IPS-15b (cell line): Measurements from ENCODE around the gene ZNF813.
"Not testable (repeated sequence)": the region's sequence is repeated elsewhere in the genome, so short reads cannot be mapped to it uniquely, and the experiment has no call there.

Experiments used
- H3K27me3 ChIP-seq: one replicate; pipeline ENCODE4 v1.6.1; 2013; ENCODE audit warnings: low read length; ENCODE audit not compliant: control insufficient read depth, insufficient read depth
- H3K36me3 ChIP-seq: one replicate; pipeline ENCODE4 v1.6.1; 2013; ENCODE audit warnings: low read length; ENCODE audit not compliant: control insufficient read depth, insufficient read depth
- H3K4me1 ChIP-seq: one replicate; pipeline ENCODE4 v1.6.1; 2013; ENCODE audit warnings: mild to moderate bottlenecking, low read length; ENCODE audit not compliant: control insufficient read depth, insufficient read depth
- H3K4me3 ChIP-seq: one replicate; pipeline ENCODE4 v1.5.1; 2013; ENCODE audit warnings: low read depth, low read length
- H3K9ac ChIP-seq: one replicate; pipeline ENCODE4 v1.6.1; 2013; ENCODE audit warnings: low read depth, mild to moderate bottlenecking, low read length
- H3K9me3 ChIP-seq: one replicate; pipeline ENCODE4 v1.6.1; 2013; ENCODE audit warnings: mild to moderate bottlenecking, low read length; ENCODE audit not compliant: control insufficient read depth, insufficient read depth

The ZNF813 gene

DNA sequence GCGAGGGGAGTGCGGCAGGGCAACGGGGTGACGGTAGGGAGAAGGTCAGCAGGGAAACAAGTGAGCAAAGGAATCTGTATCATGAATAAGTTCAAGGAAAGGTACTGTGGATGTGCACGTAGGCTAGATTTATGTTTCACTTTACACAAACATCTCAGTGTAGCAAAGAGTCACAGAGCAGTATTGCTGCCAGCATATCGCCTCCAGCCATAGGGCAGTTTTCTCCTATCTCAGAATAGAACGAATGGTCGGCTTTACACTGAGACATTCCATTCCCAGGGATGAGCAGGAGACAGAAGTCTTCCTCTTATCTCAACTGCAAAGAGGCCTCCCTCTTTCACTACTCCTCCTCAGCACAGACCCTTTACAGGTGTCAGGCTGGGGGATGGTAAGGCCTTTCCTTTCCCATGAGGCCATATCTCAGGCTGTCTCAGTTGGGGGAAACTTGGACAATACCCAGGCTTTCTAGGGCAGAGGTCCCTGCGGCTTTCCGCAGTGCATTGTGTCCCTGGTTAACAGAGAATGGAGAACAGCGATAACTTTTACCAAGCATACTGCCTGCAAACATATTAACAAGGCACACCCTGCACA, 7.3 kb upstream of the ZNF813 start:
- H3K9ac ChIP-seq, H3K4me3 ChIP-seq, H3K9me3 ChIP-seq, H3K4me1 ChIP-seq, H3K27me3 ChIP-seq: not testable (repeated sequence)
- H3K36me3 ChIP-seq: peaks cover 21% of the 10 kb centered on the region

DNA sequence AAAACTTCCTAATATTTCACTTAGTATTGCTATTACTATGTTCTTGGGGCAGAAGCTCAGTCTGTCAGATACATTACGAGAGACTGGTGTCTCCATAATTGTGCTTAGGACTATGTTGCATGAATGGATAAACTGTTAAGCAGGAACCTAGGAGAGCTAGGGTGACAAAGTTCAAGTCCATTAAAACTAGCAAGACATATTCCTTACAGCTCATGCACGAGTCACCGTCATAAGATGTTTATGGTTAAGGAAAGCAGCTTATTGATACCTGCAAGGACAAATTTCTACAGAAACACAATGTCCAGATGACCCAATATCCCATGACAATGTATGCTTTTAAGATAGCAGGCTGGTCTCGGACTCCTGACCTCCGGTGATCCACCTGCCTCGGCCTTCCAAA, 5.7 kb upstream of the ZNF813 start:
- Histone ChIP-seq H3K4me3 (no peak overlapping the region), H3K9me3 (peaks cover 5% of the 10 kb centered on the region), H3K4me1 (peaks cover 2% of the 10 kb centered on the region), H3K27me3 (no peaks in the 10 kb centered on the region), H3K36me3 (peaks cover 6% of the 10 kb centered on the region), H3K9ac (no peak overlapping the region)

DNA sequence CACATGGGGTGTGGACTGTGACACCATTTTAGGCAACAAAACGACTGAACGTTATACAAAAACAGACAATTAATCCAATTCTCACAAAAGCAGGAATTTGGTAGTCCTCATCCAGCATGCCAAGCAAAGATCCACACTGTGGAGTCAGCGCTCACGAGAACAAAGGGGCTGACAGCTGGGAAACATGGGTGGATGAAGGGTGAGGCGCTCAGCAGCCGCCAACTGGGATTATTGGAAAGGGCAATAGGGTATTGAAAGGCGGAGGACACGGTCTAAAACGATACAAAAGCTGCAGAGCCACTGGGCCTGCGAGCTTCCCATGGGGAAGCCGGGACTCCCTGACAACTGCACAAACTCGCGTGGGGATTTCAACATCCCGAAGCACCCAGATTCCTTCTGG, 4.7 kb upstream of the ZNF813 start:
- no peaks in the 10 kb centered on the region for H3K9me3 ChIP-seq
- peak overlapping the region; percentile 58 for H3K4me3 ChIP-seq
- no peaks in the 10 kb centered on the region for H3K27me3 ChIP-seq
- H3K4me1 ChIP-seq: peaks cover 2% of the 10 kb centered on the region
- no peak overlapping the region for H3K9ac ChIP-seq
- no peaks in the 10 kb centered on the region for H3K36me3 ChIP-seq

DNA sequence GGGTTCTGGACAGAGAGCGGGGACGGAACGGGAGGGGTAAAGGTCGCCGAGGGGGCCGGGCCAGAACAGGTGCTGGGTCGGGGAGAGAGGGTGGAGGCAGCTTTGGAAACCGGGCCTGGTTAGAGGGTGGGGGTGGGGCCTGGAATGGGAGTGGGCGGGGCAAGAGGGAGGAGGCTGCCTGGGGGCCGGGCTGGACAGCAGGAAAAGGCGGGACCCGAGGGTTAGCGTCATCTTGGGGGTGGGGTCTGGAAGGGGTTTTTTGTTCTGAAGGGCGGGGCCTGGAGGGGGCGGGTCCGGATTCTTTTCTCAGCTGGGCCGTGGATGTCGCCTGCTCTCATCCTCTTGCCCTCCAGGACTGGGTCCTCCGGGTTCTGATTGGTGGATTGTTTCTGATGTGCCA, 4.3 kb upstream of the ZNF813 start:
- Histone ChIP-seq H3K27me3 (no peaks in the 10 kb centered on the region), H3K9ac (no peak overlapping the region), H3K36me3 (no peaks in the 10 kb centered on the region), H3K9me3 (no peaks in the 10 kb centered on the region), H3K4me1 (peaks cover 2% of the 10 kb centered on the region), H3K4me3 (peak overlapping the region; percentile 58)

DNA sequence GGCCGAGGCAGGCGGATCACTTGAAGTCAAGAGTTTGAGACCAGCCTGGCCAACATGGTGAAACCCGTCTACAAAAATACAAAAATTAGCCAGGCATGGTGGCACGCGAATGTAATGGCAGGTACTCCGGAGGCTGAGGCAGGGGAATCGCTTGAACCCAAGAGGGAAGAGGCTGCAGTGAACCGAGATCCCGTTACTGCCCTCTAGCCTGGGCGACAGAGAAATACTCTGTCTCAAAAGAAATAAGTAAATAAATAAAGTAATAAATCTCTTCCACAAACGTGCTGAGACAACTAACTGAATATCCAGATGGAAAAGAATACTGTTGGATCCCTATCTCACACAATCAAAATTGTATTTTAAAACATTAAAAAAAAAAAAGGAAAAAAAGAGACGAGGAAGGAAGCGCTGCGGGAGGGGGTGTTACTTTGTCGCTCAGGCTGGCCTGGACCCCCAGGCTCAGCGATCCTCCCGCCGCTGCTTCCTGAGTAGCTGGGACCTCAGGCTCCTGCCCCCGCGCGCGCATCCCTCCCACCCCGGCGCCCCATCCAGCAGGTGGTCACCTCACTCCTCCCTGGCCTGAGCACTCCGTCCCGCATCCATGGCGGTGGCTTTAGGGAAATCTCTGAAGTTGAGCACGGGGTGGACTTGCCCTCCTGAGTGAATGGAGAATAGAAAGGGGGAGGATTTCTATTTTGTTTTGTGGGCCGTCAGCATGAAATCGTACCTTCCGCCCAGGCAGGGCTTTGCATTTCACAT, 628 bp upstream of the ZNF813 start:
- Histone ChIP-seq H3K4me3 (peak overlapping the region; percentile 80), H3K27me3 (no peaks in the 10 kb centered on the region), H3K36me3 (no peaks in the 10 kb centered on the region), H3K9ac (no peak overlapping the region), H3K4me1 (peaks cover 6% of the 10 kb centered on the region), H3K9me3 (no peaks in the 10 kb centered on the region)

DNA sequence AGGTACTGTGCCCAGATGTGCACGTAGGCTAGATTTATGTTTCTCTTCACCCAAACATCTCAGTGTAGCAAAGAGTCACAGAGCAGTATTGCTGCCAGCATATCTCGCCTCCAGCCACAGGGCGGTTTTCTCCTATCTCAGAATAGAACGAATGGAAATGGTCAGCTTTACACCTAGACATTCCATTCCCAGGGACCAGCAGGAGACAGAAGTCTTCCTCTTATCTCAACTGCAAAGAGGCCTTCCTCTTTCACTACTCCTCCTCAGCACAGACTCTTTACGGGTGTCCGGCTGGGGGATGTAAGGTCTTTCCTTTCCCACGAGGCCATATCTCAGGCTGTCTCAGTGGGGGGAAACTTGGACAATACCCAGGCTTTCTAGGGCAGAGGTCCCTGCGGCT, 1.1 kb downstream of the ZNF813 start:
- peak overlapping the region; percentile 80 for H3K4me3 ChIP-seq
- not testable (repeated sequence) for H3K36me3 ChIP-seq, H3K9me3 ChIP-seq, H3K27me3 ChIP-seq, H3K4me1 ChIP-seq, H3K9ac ChIP-seq

DNA sequence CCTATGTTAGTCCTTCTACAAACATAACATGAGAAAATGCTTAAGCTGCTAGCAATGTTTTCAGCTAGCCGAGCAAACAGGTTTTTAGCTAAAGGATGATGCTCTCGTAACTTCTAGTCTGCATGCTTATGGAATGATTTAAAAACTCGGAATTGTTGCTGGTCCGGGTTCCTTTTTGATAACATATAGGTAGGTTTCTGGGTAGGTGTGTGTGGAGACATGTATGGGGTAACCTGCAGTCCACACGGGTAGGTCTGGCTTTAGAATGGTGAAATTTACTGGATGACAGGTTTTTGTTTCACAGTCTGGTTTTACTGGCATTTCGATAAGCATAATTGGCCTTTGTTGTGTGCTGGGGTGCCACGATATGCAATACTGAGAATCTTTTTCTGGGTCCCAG, 4.4 kb downstream of the ZNF813 start:
- Histone ChIP-seq H3K36me3 (peaks cover 3% of the 10 kb centered on the region), H3K9me3 (no peaks in the 10 kb centered on the region), H3K27me3 (no peaks in the 10 kb centered on the region), H3K4me3 (no peak overlapping the region), H3K4me1 (peaks cover 6% of the 10 kb centered on the region), H3K9ac (no peak overlapping the region)

DNA sequence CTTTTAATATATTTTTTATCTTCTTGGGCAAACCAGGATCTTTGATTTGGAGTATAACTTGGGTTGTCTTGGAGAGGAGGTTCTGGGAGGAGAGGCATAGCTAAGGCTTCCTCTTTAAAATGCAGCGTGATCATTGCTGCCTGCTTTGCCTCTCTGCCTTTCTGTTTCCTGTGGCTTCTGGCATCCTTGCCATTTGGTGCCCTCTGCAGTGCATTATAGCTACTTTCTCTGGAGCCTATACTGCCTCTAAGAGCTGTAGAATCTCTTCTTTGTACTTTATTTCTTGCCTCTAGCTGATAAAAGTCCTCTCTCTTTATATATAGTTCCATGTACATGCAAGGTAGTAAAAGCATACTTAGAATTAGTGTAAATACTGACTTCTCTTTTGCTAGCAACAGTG, 7.3 kb downstream of the ZNF813 start:
- not testable (repeated sequence) for H3K9ac ChIP-seq, H3K27me3 ChIP-seq, H3K9me3 ChIP-seq, H3K4me1 ChIP-seq, H3K4me3 ChIP-seq
- H3K36me3 ChIP-seq: peaks cover 14% of the 10 kb centered on the region

DNA sequence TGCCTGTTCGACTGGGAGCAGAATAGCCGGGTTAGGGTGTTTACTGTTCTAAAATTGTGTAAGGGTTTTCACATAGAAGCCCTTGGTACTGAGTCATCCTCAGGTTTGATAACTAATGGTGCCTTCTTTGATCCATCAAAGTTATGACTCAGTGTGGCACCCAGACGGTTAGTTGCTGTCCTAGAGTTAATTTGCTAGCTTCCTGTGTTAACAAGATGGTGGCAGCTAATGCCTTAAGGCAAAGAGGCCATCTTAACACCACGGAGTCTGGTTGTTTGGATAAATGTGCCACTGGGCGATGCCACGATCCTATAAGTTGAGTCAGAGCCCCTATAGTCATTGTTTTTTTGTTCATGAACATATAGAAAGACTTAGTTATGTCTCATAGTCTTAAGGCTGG, 7.9 kb downstream of the ZNF813 start:
- not testable (repeated sequence) for H3K4me1 ChIP-seq, H3K9ac ChIP-seq, H3K4me3 ChIP-seq, H3K9me3 ChIP-seq, H3K27me3 ChIP-seq
- H3K36me3 ChIP-seq: peaks cover 18% of the 10 kb centered on the region

DNA sequence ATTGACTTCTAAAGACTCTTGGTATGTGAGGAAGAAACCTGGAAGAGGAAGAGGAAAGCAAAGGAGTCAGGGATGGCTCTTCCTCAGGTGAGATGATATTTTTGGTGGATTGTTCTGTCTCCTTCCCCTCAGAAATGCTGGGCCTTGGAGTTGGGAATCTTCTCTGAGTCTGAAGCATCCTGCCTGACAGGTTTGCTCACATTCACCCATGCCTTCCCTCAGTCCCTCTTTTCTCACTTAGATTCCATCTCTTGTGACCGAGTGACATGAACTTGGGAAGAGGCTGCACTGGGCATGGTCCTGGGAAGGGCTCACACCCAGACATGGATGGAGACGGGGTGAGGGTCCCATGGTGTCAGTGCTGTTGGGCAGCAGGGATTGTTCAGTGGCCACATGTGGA, 16.2 kb downstream of the ZNF813 start:
- peaks cover 11% of the 10 kb centered on the region for H3K9me3 ChIP-seq
- not testable (repeated sequence) for H3K4me3 ChIP-seq, H3K27me3 ChIP-seq, H3K4me1 ChIP-seq, H3K36me3 ChIP-seq, H3K9ac ChIP-seq

DNA sequence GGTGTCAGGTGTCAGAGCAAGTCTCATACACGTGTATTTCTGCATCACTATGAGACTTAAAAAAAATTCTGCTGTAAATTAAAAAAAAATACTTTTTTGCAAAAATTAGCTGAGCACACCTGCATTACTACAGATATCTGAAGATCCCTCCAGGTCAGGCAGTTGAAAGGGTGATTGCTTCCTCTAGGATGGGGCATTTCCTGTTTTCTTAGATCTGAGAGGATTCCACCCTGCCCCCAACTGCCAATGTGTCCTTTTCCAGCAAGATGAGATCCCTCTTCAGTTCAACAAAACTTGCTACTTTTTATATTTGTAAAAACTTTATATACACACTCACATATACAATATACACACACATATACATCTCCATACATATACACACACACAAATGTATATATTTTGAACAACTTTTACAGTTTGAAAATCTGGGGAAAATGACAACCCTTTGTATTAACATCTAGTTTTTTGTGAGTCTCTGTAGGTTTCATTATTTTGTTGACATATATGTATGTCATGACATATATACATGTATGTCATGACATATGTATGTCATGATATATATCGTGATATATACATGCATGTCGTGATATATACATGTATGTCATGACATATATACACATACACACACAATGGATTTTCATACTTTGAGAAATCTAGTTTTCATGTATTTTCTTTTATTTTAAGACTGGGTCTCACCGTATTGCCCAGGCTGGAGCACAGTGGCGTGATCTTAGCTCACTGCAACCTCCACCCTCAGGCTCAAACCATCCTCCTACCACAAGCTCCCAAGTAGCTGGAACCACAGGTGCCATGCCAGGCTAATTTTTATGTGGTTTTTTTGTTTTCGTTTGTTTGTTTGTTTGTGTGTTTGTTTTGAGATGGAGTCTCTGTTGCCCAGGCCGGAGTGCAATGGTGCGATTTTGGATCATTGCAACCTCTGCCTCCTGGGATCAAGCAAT, 17.8 kb downstream of the ZNF813 start:
- Histone ChIP-seq H3K27me3 (no peaks in the 10 kb centered on the region), H3K9ac (no peak overlapping the region), H3K4me3 (no peak overlapping the region), H3K36me3 (peaks cover 6% of the 10 kb centered on the region), H3K9me3 (peaks cover 8% of the 10 kb centered on the region), H3K4me1 (no peaks in the 10 kb centered on the region)

DNA sequence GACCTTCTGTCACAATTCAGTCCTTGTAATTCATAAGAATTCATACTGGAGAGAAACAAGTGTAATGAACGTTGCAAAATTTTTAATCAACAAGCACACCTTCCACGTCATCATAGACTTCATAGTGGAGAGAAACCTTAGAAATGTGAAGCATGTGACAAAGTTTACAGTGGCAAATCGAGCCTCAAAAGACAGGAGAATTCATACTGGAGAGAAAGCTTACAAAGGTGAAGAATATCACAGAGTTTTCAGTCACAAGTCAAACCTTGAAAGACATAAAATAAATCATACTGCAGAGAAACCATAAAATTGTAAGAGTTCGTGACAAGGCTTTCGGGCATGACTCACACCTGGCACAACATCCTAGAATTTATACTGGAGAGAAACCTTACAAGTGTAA, 24.6 kb downstream of the ZNF813 start:
- Histone ChIP-seq H3K36me3 (peaks cover 25% of the 10 kb centered on the region), H3K9me3 (no peaks in the 10 kb centered on the region), H3K4me1 (no peaks in the 10 kb centered on the region), H3K9ac (no peak overlapping the region), H3K27me3 (no peaks in the 10 kb centered on the region), H3K4me3 (no peak overlapping the region)
